ENCODE measurements around the gene ZNF554. TPM values are rescaled to one million over a fixed set of nuclear protein-coding genes. Genes with fewer than 3 reads are reported as not detected.

The ZNF554 gene
- total and polyA plus RNA-seq, 9 donors = 4.5 to 7.3 (median 5.4) TPM

DNA sequence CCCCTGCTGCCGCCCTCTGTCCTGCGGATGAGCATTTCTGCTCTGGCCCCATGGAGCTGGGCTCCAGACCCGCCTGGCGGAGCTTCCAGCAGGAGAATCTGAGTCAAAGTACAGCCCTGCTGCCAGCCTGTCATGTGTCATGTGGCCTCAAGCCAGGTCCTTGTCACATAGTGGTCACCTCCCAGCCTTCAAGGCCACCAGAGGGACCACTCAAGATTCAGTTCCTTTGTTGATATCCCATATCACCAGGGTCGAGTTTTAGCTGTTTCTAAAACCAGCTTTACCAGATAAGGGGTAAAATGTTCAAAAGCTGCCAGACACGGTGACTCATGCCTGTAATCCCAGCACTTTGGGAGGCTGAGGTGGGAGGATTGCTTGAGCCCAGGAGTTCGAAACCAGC, 20.9 kb upstream of the ZNF554 start:
- H3K36me3 ChIP-seq (ENCODE audit: control insufficient read depth, insufficient read depth, low read length) = peaks cover 60% of the 10 kb centered on the region
- H3K4me3 ChIP-seq (ENCODE audit: low read length) = no peak overlapping the region
- H3K27me3 ChIP-seq (ENCODE audit: control insufficient read depth, insufficient read depth, low read length) = no peaks in the 10 kb centered on the region
- no peak overlapping the region for H3K27ac ChIP-seq (ENCODE audit: low read length)
- no peak for DNase-seq
- no peaks in the 10 kb centered on the region for H3K9me3 ChIP-seq (replicated peaks; ENCODE audit: control insufficient read depth, low read depth, low read length)
- H3K4me1 ChIP-seq (ENCODE audit: control insufficient read depth, insufficient read depth, low read length) = no peaks in the 10 kb centered on the region
- WGBS (ENCODE audit: insufficient coverage) = 91% methylated on average over 5 of the region's 7 CpGs

DNA sequence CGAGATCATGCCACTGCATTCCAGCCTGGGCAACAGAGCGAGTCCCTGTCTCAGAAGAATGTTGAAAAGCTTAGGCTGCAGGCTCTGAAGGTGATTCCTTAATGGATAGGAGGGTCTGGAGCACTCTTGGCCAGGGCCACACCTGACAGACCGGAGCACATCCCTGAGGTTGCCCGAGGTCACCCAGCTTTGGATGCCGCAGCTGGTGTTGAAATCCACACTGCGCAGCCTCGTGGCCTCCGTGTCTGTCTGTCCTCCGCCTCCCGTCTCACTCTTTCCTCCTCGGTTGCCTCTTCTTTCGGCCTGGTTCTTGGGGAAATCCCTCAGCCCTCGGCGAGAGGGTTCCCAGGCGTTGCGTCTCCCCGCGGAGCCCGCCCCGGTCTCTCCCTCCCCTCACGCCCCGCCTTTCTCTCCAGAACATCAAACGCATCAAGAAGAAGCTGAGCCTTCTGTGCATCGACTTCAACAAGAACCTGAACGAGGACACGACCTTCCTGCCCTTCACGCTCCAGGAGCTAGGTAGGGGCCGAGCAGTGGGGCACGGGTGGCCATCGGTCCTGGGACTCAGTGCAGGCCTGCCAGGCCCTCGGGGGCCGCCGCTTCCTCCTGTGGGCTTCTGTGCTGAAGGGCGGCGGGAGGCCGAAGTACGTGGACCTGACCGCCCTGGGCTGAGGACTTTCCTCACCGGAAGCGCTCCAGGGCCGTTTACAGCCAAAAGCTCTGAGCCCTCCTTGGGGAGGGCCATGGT, 20.2 kb upstream of the ZNF554 start:
- Histone ChIP-seq H3K4me3 (ENCODE audit: low read length) (no peak overlapping the region), H3K4me1 (ENCODE audit: control insufficient read depth, insufficient read depth, low read length) (no peaks in the 10 kb centered on the region), H3K27ac (ENCODE audit: low read length) (no peak overlapping the region), H3K27me3 (ENCODE audit: control insufficient read depth, insufficient read depth, low read length) (no peaks in the 10 kb centered on the region), H3K36me3 (ENCODE audit: control insufficient read depth, insufficient read depth, low read length) (peaks cover 59% of the 10 kb centered on the region), H3K9me3 (replicated peaks; ENCODE audit: control insufficient read depth, low read depth, low read length) (no peaks in the 10 kb centered on the region)
- no peak for DNase-seq
- WGBS (ENCODE audit: insufficient coverage) = 90% methylated on average over 41 of the region's 41 CpGs

DNA sequence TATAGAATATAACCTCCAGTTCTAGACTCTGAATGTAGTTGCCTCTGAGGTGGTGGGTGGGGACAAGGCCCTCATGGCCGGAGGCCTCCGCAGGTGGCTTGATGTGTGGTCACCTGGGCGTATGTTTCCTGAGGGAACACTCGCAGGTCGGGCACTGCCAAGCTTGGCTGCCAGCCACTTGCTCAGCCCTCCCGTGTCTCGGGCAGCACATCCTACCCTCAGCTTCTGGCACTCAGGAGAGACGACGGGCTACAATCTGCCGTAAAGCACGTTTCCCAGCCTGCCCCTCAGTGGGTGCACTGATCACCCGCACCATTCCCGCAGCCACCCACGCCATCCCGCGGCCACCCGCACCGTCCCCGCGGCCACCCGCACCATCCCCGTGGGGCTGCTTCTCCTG, 19.2 kb upstream of the ZNF554 start:
- Histone ChIP-seq H3K36me3 (ENCODE audit: control insufficient read depth, insufficient read depth, low read length) (peaks cover 59% of the 10 kb centered on the region), H3K27ac (ENCODE audit: low read length) (no peak overlapping the region), H3K4me3 (ENCODE audit: low read length) (no peak overlapping the region), H3K9me3 (replicated peaks; ENCODE audit: control insufficient read depth, low read depth, low read length) (no peaks in the 10 kb centered on the region), H3K4me1 (ENCODE audit: control insufficient read depth, insufficient read depth, low read length) (no peaks in the 10 kb centered on the region), H3K27me3 (ENCODE audit: control insufficient read depth, insufficient read depth, low read length) (no peaks in the 10 kb centered on the region)
- no peak for DNase-seq
- 93% methylated on average over 22 of the region's 22 CpGs for WGBS (ENCODE audit: insufficient coverage)

DNA sequence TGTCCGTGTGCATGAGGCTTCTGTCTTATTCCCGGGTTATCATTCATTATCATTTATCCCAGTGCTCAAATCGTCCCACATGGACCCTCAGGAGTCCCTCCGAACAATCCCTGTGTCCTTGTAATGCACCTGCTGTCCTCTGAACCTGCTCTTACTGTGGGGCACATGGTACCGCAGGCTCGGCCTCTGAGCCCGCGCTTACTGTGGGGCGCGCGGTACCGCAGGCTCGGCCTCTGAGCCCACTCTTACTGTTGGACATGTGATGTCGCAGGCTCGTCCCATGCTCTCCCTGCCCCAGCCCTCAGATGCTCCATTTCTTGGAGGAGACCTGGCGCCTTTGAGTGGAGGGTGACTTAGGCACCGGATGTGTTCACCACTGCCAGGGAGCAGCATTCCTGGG, 16.8 kb upstream of the ZNF554 start:
- 92% methylated on average over 15 of the region's 17 CpGs for WGBS (ENCODE audit: insufficient coverage)
- Histone ChIP-seq H3K9me3 (replicated peaks; ENCODE audit: control insufficient read depth, low read depth, low read length) (no peaks in the 10 kb centered on the region), H3K27me3 (ENCODE audit: control insufficient read depth, insufficient read depth, low read length) (no peaks in the 10 kb centered on the region), H3K4me3 (ENCODE audit: low read length) (no peak overlapping the region), H3K36me3 (ENCODE audit: control insufficient read depth, insufficient read depth, low read length) (peaks cover 62% of the 10 kb centered on the region), H3K27ac (ENCODE audit: low read length) (no peak overlapping the region), H3K4me1 (ENCODE audit: control insufficient read depth, insufficient read depth, low read length) (no peaks in the 10 kb centered on the region)
- no peak for DNase-seq

DNA sequence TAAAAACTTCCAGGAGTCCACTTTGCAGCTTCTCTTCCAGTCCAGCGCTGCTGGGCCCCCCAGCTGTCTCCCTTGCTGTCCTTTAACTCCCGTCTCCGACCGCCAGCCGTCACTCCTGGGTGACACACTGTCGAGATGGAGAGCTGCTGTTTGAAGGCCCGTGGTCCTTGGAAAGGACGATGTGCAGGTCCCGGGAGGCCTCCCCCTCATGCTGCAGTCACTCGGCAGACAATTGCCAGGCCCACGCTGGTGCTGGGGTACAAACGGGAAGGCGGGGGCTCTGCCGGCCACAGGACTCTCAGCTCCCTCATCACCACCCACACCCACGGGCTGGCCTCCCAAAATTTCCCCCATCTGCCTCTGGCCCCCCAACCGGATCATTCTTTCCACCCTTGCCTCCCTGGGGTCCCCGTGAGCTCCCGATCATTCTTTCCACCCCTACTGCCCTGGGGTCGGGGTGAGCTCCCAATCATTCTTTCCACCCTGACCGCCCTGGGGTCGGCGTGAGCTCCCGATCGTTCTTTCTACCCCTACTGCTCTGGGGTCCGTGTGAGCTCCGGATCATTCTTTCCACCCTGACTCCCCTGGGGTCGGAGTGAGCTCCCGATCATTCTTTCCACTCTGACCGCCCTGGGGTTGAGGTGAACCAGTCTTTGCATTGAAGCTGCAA, 16.0 kb upstream of the ZNF554 start:
- Histone ChIP-seq H3K4me3 (ENCODE audit: low read length) (no peak overlapping the region), H3K9me3 (replicated peaks; ENCODE audit: control insufficient read depth, low read depth, low read length) (no peaks in the 10 kb centered on the region), H3K27ac (ENCODE audit: low read length) (no peak overlapping the region), H3K27me3 (ENCODE audit: control insufficient read depth, insufficient read depth, low read length) (no peaks in the 10 kb centered on the region), H3K4me1 (ENCODE audit: control insufficient read depth, insufficient read depth, low read length) (no peaks in the 10 kb centered on the region), H3K36me3 (ENCODE audit: control insufficient read depth, insufficient read depth, low read length) (peaks cover 61% of the 10 kb centered on the region)
- no peak for DNase-seq
- 85% methylated on average over 28 of the region's 29 CpGs for WGBS (ENCODE audit: insufficient coverage)

DNA sequence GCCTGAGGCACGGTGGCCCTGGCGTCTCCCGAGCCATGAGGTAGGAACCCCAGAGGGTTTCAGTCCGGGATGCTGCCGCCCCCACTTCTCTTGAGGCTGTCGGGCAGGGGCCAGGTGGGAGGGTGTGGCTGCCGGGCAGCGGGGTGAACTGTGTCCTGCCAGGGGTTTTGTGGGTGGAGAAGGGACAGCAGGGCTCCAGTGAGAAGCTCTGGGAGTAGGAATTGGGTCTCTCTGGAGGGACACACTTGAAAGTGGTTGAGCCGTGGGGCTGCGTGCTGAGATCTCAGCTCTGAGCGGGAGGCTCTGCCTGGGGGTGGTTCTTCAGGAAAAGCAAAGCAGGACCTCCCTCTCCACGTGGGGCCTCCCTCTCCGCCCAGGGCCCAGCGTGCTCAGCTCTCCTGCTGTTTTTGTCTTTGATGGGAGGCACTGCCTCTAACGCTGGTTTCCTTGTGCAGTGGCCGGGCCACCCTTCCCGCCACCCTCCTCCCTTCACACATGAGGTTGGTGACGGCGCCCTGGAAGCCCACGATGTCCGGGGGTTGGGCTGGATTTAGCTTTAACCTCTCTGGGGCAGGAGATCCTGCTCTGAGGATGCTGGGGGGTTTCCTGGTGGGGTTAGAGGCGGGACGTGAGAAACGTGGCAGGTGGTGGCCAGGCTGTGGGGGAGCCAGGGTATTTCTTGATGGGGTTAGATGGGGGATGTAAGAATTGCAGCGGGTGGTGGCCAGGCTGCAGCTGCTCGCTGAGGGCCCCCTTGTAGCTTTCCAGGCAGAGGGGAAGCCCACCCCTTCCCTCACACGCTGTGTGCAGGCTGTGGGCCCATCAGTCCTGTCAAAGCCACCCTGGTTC, 15.3 kb upstream of the ZNF554 start:
- DNase-seq = no peak
- Histone ChIP-seq H3K36me3 (ENCODE audit: control insufficient read depth, insufficient read depth, low read length) (peaks cover 65% of the 10 kb centered on the region), H3K4me1 (ENCODE audit: control insufficient read depth, insufficient read depth, low read length) (no peaks in the 10 kb centered on the region), H3K4me3 (ENCODE audit: low read length) (no peak overlapping the region), H3K27me3 (ENCODE audit: control insufficient read depth, insufficient read depth, low read length) (no peaks in the 10 kb centered on the region), H3K9me3 (replicated peaks; ENCODE audit: control insufficient read depth, low read depth, low read length) (no peaks in the 10 kb centered on the region), H3K27ac (ENCODE audit: low read length) (no peak overlapping the region)
- 72% methylated on average over 19 of the region's 27 CpGs for WGBS (ENCODE audit: insufficient coverage)

DNA sequence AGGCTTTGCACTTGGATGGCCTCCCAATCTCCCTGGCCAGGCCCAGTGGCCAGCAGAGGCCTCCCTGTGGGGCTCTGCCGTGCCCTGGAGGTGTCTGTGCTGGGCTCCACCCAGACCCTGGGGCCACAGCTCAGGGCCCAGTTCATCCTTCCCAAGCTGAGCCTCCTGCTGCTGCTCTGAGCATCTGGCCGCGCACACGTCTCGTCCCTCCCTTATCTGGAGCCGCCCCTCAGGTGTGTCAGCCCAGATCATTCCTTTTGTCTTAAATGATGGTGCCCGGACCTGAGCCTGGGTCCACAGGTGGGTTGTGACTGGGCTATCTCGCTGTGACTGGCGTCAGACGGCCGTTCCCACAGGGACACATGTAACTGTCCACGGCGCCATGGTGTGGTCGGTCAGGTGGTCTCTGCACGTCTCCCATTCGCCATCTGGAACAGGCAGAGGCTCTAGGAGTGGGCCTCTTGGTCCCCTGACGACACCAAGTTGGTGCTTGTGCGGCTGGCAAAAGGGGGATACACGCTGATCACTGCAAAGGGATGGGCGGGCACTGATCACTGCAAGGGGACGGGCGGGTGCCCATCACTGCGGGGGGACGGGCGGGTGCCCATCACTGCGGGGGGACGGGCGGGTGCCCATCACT, 14.3 kb upstream of the ZNF554 start:
- no peak for DNase-seq
- Histone ChIP-seq H3K36me3 (ENCODE audit: control insufficient read depth, insufficient read depth, low read length) (peaks cover 67% of the 10 kb centered on the region), H3K4me1 (ENCODE audit: control insufficient read depth, insufficient read depth, low read length) (no peaks in the 10 kb centered on the region), H3K27ac (ENCODE audit: low read length) (no peak overlapping the region), H3K4me3 (ENCODE audit: low read length) (no peak overlapping the region), H3K27me3 (ENCODE audit: control insufficient read depth, insufficient read depth, low read length) (no peaks in the 10 kb centered on the region), H3K9me3 (replicated peaks; ENCODE audit: control insufficient read depth, low read depth, low read length) (no peaks in the 10 kb centered on the region)
- 93% methylated on average over 17 of the region's 28 CpGs for WGBS (ENCODE audit: insufficient coverage)

DNA sequence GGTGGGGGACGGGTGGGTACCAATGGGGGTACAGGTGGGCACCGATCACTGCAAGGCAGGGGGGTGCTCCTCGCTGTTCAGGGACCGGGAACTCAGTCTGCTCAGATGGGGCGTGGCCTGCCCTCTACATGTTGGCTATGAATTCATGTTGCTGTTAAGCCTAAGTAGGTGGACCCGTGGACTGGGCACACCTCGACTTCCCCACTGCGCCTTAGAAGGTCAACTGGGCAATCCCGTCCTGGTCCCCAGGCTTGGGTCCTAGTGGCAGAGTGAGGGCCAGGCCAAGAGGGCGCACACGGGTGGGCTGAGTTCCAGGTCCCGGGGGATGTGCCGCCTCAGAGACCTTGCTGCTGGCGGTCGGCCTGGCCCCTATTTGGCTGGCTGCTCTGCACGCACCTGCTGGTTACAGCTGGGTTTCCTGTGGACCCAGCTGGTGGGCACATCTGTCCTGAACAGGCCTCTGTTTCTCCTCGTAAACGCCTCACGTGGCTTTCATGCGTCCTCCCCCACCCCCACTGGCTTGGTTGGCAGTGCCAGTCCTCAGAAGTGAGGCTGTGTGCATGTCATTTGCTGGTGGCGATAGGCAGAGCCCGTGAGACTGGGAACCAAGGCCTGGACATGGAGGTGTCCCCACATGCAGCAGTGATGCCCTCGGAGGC, 13.5 kb upstream of the ZNF554 start:
- Histone ChIP-seq H3K36me3 (ENCODE audit: control insufficient read depth, insufficient read depth, low read length) (peaks cover 75% of the 10 kb centered on the region), H3K9me3 (replicated peaks; ENCODE audit: control insufficient read depth, low read depth, low read length) (no peaks in the 10 kb centered on the region), H3K27ac (ENCODE audit: low read length) (no peak overlapping the region), H3K27me3 (ENCODE audit: control insufficient read depth, insufficient read depth, low read length) (no peaks in the 10 kb centered on the region), H3K4me1 (ENCODE audit: control insufficient read depth, insufficient read depth, low read length) (no peaks in the 10 kb centered on the region), H3K4me3 (ENCODE audit: low read length) (no peak overlapping the region)
- WGBS (ENCODE audit: insufficient coverage) = 90% methylated on average over 21 of the region's 23 CpGs
- no peak for DNase-seq

DNA sequence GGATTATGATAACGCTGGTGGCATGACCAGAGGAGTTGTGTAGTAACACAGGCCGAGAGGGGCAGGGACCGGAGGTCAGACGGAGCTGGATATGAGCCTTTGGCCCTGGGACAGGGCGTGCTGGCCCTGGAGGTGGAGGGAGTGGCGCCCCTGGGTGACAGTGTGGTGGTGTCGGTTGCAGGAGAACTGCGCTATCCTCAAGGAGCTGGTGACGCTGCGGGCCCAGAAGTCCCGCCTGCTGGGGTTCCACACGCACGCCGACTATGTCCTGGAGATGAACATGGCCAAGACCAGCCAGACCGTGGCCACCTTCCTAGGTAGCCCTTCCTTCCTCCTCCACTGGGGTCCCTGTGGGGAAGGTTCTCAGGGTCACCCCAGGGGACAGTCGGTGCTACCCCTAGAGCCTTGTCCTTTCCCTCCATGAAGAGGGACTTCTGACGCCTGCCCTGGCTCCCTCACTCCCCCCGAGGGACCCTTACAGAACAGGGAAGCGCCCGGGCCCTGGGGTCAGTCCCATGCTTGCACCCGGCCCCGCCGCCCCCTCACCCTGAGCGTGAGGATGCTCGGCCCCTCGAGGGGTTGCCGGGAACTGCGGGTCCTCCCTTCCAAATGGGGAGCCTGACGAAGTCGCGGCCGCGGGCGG, 12.8 kb upstream of the ZNF554 start:
- no peaks in the 10 kb centered on the region for H3K9me3 ChIP-seq (replicated peaks; ENCODE audit: control insufficient read depth, low read depth, low read length)
- H3K36me3 ChIP-seq (ENCODE audit: control insufficient read depth, insufficient read depth, low read length) = peaks cover 78% of the 10 kb centered on the region
- H3K27ac ChIP-seq (ENCODE audit: low read length) = no peak overlapping the region
- no peak for DNase-seq
- no peaks in the 10 kb centered on the region for H3K27me3 ChIP-seq (ENCODE audit: control insufficient read depth, insufficient read depth, low read length)
- WGBS (ENCODE audit: insufficient coverage) = 93% methylated on average over 28 of the region's 34 CpGs
- H3K4me1 ChIP-seq (ENCODE audit: control insufficient read depth, insufficient read depth, low read length) = no peaks in the 10 kb centered on the region
- H3K4me3 ChIP-seq (ENCODE audit: low read length) = no peak overlapping the region

Measured in muscle of leg (tissue), 11 donors.